ENCODE measurements around the gene CUL4B.
A peak's percentile ranks its signal among the peaks of the same experiment; 100 is the strongest.

The CUL4B gene

DNA sequence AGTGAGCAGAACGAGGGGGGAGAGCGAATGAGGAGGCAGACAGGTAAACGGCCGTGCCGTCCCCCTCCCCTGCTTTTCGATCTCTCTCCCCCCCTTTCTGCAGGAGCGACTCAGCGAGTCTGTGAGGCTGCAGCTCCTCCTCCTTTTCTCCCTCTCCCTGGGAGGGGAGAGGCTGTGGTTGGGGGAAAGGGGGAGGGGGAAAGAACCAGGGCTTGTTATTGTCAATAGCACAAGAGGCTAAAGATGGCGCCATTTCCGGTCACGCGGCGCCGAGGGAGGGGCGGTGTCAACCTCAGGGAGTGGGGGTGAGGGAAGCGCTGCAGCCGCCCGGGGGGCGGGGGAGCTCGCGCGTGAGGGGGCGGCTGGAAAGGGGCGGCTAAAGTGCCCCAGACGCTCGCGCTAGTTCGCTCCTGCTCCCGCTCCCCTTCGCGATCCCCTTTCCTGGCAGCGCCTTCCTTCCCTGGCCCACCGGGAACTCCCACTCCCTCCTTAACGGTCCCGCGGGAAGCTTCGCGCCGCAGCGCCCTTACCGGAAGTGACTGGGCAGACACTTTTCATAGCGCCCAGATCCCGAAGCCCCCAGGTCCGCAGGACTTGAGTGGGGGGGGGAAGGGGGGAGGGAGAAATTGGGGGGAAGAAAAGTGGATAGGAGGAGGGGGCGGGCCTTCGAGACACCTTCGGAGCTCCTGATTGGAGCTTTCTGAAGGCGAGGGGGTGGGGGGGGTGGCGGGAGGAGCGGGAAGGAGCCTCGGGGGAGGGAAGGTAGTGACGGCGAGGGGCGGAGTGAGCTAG, at the start of gene CUL4B (continued):
- no peak for TF ChIP-seq ZNF37A (tag by site-specific recombination; IDR thresholded peaks at IDR 0.05)
- TF ChIP-seq ZNF561 (tag by site-specific recombination; IDR thresholded peaks at IDR 0.05; ENCODE audit: borderline replicate concordance) = no peak; the same call in 1 of the 2 replicates
- TF ChIP-seq GLIS1 (tag by site-specific recombination; IDR thresholded peaks at IDR 0.05) = peak; percentile 76
- TF ChIP-seq ZNF677 (tag by site-specific recombination; IDR thresholded peaks at IDR 0.05) = no peak
- TF ChIP-seq MEIS1 (CRISPR knock-in tag; IDR thresholded peaks at IDR 0.05; ENCODE audit: borderline replicate concordance) = no peak
- peak; percentile 72; the same call in 1 of the 2 replicates for TF ChIP-seq ZXDB (tag by site-specific recombination; IDR thresholded peaks at IDR 0.05)
- no peak for TF ChIP-seq SETDB1 (IDR thresholded peaks at IDR 0.05; ENCODE audit: insufficient read length, low read length)
- no peak for TF ChIP-seq ZNF514 (tag by site-specific recombination; IDR thresholded peaks at IDR 0.05)
- TF ChIP-seq, protein P1, sequence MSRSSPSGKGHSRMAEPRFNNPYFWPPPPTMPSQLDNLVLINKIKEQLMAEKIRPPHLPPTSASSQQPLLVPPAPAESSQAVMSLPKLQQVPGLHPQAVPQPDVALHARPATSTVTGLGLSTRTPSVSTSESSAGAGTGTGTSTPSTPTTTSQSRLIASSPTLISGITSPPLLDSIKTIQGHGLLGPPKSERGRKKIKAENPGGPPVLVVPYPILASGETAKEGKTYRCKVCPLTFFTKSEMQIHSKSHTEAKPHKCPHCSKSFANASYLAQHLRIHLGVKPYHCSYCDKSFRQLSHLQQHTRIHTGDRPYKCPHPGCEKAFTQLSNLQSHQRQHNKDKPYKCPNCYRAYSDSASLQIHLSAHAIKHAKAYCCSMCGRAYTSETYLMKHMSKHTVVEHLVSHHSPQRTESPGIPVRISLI (tag by site-specific recombination; IDR thresholded peaks at IDR 0.05) = no peak
- TF ChIP-seq SCRT1 (tag by site-specific recombination; IDR thresholded peaks at IDR 0.05; ENCODE audit: borderline replicate concordance) = no peak; the same call in 1 of the 2 replicates
- TF ChIP-seq, protein P2, sequence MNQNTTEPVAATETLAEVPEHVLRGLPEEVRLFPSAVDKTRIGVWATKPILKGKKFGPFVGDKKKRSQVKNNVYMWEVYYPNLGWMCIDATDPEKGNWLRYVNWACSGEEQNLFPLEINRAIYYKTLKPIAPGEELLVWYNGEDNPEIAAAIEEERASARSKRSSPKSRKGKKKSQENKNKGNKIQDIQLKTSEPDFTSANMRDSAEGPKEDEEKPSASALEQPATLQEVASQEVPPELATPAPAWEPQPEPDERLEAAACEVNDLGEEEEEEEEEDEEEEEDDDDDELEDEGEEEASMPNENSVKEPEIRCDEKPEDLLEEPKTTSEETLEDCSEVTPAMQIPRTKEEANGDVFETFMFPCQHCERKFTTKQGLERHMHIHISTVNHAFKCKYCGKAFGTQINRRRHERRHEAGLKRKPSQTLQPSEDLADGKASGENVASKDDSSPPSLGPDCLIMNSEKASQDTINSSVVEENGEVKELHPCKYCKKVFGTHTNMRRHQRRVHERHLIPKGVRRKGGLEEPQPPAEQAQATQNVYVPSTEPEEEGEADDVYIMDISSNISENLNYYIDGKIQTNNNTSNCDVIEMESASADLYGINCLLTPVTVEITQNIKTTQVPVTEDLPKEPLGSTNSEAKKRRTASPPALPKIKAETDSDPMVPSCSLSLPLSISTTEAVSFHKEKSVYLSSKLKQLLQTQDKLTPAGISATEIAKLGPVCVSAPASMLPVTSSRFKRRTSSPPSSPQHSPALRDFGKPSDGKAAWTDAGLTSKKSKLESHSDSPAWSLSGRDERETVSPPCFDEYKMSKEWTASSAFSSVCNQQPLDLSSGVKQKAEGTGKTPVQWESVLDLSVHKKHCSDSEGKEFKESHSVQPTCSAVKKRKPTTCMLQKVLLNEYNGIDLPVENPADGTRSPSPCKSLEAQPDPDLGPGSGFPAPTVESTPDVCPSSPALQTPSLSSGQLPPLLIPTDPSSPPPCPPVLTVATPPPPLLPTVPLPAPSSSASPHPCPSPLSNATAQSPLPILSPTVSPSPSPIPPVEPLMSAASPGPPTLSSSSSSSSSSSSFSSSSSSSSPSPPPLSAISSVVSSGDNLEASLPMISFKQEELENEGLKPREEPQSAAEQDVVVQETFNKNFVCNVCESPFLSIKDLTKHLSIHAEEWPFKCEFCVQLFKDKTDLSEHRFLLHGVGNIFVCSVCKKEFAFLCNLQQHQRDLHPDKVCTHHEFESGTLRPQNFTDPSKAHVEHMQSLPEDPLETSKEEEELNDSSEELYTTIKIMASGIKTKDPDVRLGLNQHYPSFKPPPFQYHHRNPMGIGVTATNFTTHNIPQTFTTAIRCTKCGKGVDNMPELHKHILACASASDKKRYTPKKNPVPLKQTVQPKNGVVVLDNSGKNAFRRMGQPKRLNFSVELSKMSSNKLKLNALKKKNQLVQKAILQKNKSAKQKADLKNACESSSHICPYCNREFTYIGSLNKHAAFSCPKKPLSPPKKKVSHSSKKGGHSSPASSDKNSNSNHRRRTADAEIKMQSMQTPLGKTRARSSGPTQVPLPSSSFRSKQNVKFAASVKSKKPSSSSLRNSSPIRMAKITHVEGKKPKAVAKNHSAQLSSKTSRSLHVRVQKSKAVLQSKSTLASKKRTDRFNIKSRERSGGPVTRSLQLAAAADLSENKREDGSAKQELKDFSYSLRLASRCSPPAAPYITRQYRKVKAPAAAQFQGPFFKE (tag by site-specific recombination; IDR thresholded peaks at IDR 0.05; ENCODE audit: borderline replicate concordance) = no peak
- no peak for TF ChIP-seq ZFP69B (tag by site-specific recombination; IDR thresholded peaks at IDR 0.05)
- TF ChIP-seq, protein P3, sequence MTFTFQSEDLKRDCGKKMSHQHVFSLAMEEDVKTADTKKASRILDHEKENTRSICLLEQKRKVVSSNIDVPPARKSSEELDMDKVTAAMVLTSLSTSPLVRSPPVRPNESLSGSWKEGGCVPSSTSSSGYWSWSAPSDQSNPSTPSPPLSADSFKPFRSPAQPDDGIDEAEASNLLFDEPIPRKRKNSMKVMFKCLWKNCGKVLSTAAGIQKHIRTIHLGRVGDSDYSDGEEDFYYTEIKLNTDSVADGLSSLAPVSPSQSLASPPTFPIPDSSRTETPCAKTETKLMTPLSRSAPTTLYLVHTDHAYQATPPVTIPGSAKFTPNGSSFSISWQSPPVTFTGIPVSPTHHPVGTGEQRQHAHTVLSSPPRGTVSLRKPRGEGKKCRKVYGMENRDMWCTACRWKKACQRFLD (tag by site-specific recombination; IDR thresholded peaks at IDR 0.05) = no peak
- no peak for TF ChIP-seq ZNF350 (tag by site-specific recombination; IDR thresholded peaks at IDR 0.05)
- TF ChIP-seq ZNF155 (tag by site-specific recombination; IDR thresholded peaks at IDR 0.05) = no peak
- no peak for TF ChIP-seq SALL2 (tag by site-specific recombination; IDR thresholded peaks at IDR 0.05; ENCODE audit: borderline replicate concordance)
- TF ChIP-seq, protein P4, sequence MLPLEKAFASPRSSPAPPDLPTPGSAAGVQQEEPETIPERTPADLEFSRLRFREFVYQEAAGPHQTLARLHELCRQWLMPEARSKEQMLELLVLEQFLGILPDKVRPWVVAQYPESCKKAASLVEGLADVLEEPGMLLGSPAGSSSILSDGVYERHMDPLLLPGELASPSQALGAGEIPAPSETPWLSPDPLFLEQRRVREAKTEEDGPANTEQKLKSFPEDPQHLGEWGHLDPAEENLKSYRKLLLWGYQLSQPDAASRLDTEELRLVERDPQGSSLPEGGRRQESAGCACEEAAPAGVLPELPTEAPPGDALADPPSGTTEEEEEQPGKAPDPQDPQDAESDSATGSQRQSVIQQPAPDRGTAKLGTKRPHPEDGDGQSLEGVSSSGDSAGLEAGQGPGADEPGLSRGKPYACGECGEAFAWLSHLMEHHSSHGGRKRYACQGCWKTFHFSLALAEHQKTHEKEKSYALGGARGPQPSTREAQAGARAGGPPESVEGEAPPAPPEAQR (tag by site-specific recombination; IDR thresholded peaks at IDR 0.05) = no peak
- TF ChIP-seq, protein P5, sequence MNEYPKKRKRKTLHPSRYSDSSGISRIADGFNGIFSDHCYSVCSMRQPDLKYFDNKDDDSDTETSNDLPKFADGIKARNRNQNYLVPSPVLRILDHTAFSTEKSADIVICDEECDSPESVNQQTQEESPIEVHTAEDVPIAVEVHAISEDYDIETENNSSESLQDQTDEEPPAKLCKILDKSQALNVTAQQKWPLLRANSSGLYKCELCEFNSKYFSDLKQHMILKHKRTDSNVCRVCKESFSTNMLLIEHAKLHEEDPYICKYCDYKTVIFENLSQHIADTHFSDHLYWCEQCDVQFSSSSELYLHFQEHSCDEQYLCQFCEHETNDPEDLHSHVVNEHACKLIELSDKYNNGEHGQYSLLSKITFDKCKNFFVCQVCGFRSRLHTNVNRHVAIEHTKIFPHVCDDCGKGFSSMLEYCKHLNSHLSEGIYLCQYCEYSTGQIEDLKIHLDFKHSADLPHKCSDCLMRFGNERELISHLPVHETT (tag by site-specific recombination; IDR thresholded peaks at IDR 0.05) = peak; percentile 53; the same call in 1 of the 2 replicates
- TF ChIP-seq GLI4 (tag by site-specific recombination; IDR thresholded peaks at IDR 0.05) = no peak
- TF ChIP-seq, protein P6, sequence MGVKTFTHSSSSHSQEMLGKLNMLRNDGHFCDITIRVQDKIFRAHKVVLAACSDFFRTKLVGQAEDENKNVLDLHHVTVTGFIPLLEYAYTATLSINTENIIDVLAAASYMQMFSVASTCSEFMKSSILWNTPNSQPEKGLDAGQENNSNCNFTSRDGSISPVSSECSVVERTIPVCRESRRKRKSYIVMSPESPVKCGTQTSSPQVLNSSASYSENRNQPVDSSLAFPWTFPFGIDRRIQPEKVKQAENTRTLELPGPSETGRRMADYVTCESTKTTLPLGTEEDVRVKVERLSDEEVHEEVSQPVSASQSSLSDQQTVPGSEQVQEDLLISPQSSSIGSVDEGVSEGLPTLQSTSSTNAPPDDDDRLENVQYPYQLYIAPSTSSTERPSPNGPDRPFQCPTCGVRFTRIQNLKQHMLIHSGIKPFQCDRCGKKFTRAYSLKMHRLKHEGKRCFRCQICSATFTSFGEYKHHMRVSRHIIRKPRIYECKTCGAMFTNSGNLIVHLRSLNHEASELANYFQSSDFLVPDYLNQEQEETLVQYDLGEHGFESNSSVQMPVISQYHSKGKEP (tag by site-specific recombination; IDR thresholded peaks at IDR 0.05) = no peak
- TF ChIP-seq, protein P7, sequence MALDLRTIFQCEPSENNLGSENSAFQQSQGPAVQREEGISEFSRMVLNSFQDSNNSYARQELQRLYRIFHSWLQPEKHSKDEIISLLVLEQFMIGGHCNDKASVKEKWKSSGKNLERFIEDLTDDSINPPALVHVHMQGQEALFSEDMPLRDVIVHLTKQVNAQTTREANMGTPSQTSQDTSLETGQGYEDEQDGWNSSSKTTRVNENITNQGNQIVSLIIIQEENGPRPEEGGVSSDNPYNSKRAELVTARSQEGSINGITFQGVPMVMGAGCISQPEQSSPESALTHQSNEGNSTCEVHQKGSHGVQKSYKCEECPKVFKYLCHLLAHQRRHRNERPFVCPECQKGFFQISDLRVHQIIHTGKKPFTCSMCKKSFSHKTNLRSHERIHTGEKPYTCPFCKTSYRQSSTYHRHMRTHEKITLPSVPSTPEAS (tag by site-specific recombination; IDR thresholded peaks at IDR 0.05) = no peak
- TF ChIP-seq ZNF530 (tag by site-specific recombination; IDR thresholded peaks at IDR 0.05; ENCODE audit: low read depth) = no peak
- no peak for TF ChIP-seq ZNF169 (tag by site-specific recombination; IDR thresholded peaks at IDR 0.05)
- no peak for TF ChIP-seq ZNF248 (tag by site-specific recombination; IDR thresholded peaks at IDR 0.05)
- TF ChIP-seq ZNF670 (tag by site-specific recombination; IDR thresholded peaks at IDR 0.05; ENCODE audit: low read depth) = no peak
- TF ChIP-seq ZNF311 (tag by site-specific recombination; IDR thresholded peaks at IDR 0.05; ENCODE audit: borderline replicate concordance) = no peak

Data from HEK293 (cell line).